GM12801 (cell line): ENCODE measurements around the gene MICALL2.

Experiments
- TF ChIP-seq, protein P1 (sequence below): IDR thresholded peaks from one replicate; pipeline ENCODE4 v1.5.1; 2011; ENCODE audit warnings: control low read depth; ENCODE audit not compliant: insufficient read length; ENCODE audit errors: extremely low read depth

Gene MICALL2

DNA sequence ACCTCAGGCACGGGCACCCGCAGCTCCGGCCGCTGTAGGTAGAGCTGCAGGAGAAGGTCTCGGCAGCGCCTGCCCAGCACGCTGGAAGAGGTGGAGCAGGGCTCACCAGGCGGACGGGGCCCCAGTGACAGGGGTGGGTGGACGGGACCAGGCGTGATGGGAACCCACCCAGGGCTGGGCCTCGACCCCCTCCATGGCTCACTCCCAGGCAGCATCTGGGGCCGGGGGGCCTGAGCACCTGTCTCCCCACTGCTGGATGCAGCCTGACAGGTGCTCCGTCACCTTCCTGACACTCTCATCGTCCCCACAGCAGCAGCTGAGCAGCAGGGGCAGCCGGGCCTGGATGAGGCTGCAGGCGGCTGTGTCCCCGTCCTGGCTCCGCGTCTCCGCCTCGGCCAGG, 16.7 kb upstream of the MICALL2 start:
- TF ChIP-seq, protein P1, sequence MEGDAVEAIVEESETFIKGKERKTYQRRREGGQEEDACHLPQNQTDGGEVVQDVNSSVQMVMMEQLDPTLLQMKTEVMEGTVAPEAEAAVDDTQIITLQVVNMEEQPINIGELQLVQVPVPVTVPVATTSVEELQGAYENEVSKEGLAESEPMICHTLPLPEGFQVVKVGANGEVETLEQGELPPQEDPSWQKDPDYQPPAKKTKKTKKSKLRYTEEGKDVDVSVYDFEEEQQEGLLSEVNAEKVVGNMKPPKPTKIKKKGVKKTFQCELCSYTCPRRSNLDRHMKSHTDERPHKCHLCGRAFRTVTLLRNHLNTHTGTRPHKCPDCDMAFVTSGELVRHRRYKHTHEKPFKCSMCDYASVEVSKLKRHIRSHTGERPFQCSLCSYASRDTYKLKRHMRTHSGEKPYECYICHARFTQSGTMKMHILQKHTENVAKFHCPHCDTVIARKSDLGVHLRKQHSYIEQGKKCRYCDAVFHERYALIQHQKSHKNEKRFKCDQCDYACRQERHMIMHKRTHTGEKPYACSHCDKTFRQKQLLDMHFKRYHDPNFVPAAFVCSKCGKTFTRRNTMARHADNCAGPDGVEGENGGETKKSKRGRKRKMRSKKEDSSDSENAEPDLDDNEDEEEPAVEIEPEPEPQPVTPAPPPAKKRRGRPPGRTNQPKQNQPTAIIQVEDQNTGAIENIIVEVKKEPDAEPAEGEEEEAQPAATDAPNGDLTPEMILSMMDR: no peak

DNA sequence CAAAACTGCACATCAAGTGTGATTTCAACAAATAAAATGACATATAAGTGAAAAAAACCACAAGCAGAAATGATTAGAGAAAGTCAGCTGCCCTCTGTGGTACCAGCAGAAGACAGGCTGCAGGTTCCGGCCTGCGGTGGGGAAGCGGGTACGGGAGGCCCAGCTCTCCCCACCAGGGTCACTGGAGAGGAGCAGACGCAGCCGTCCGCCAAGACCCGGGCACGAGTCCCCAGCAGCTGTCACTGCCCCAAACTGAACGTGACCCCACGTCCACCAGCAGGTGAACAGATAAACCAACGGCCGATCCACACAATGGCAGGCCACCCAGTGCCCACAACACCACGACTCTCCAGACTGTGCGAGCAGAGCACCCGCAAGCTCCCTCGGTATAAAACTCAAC, 16.1 kb upstream of the MICALL2 start:
- TF ChIP-seq, protein P1: no peak

DNA sequence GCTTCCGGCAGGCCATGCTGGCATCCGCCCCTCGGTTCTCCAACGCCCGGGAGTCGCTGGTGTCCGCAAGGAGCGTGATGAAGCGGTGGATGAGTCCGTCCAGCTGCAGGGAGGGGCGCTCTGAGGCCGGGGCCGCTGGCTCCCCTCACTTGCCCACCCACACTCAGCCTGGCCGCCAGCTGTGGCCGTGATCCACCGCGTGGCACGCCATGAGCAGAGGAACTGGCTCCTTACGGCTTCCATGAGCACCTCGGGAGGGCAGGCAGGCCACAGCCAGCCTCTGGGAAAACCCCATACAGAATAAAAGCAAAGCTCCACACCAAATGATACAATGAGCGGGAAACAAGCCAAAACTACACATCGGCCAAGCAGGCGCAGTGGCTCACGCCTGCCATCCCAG, 15.5 kb upstream of the MICALL2 start:
- TF ChIP-seq, protein P1: no peak

DNA sequence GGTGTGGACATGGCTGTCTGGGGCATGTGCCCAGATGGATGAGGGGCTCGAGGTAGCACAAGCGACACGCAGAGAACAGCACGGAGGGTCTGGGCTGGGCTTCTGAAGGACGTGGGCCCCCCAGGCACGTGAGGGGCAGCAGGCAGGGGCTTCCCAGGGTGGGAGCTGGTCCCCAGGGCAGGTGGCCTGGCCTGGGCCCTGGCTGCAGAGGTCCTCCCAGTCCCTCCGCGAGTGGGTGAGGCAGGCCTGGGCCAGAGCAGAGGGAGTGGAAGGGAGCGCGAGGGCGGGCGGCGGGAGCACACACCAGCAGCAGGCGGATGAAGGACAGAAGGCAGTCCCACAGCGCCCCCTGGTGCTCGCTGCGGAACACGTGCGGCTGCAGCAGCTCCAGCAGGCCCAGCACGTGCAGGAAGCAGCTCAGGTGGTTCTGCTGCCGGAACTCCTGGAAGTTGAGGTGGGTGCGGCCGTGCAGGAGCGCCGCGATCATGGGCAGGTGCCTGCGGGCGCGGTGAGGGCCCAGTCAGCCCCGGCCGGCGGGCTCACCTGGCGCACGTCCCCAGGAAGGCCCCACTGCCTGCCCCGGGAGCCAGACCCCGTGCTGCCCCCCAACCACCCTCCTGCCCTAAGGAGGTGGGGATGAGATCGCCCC, 14.7 kb upstream of the MICALL2 start:
- TF ChIP-seq, protein P1: no peak

DNA sequence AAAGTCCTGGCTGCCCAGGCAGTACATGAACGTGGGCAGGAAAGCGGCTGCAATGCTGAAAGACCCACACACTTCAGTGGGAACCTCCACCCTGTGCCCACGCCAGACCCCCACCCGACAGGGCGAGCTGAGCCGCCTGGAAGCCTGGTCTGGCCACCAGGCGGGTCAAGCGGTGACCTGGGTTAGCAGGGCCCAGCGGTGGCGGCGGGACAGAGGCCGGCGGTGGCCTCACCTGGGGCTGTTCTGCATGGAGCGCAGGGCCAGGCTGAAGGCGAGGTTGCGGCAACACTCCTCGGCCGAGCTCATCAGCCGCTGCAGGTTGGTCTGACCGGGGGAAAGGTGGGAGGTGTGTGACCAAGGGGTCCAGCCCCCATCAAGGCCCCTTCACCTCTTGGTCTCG, 11.6 kb upstream of the MICALL2 start:
- TF ChIP-seq, protein P1: no peak

DNA sequence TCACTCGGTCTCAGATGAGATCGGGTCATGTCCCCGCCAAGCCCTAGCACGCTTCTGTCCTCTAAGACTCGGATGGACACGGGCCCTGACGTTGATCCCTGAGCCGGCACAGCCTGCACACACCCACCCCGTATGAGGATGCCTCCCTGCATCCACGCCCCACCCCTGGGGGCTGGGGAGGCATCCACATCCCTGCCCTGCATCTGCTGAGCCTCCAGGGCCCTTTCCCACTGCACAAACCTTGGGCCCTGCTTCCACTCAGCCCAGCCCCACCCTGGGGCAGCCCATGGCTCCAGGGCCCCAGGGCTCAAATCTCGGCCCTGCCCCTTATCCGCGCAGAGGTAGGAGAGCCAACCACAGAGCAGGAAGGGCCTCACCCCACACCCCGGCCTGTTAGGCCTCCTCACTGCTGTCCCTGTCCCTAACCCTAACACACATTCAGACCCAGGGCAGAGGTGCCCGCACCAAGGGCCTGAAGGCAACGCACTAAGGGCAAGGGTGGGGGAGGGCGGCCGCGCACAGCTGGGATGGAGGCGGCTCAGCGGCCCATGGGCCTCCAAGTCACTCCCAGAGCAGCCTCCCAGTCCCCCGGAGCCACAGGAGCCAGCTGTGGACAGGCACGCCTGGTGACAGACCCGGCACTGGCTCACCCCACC, 9.5 kb upstream of the MICALL2 start:
- TF ChIP-seq, protein P1: no peak

DNA sequence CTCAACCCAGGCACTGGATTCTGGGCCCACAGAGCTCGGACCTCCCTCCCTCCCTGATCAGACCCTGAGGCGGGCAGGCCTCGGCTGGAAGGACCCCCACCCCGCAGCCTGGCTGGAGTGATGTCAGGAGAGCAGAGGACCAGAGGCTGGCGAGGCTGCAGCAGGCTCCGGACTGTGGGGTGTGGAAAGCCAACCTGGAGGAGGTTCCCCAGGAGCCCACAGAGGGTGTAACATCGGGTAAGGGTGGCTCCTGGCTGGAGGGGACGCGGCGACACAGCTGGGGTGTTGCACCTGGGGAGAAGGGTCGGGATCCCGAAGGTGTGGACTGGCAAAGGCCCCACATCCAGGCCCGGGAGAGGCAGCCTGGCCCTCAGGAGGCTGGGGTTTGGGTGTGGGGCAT, 8.9 kb upstream of the MICALL2 start:
- TF ChIP-seq, protein P1: no peak
